Measurements from ENCODE around the gene RERE. TPM values are rescaled to one million over a fixed set of nuclear protein-coding genes. Genes with fewer than 3 reads are reported as not detected.

Gene RERE
- total RNA-seq, 4 donors from 2014 or later, result 118 to 244 (median 131) TPM

GRCh38 chr1:8438489-8438888 lies 379.0 kb downstream of the RERE start:
- Histone ChIP-seq H3K9me3 (no peaks in the 10 kb centered on the region), H3K4me3 (replicated peaks in 1 of 3) (no peak overlapping the region), H3K4me1 (peaks cover 32 to 36% of the 10 kb centered on the region in 2 donors), H3K36me3 (no peaks in the 10 kb centered on the region), H3K27ac (peak overlapping the region in 1 of 3 donors; percentile 25), H3K27me3 (no peaks in the 10 kb centered on the region)
- TF ChIP-seq CTCF (IDR thresholded peaks at IDR 0.05), result no peak
- no peak for TF ChIP-seq POLR2A (IDR thresholded peaks at IDR 0.05)
- WGBS, 2 donors, result 75 to 89% methylated on average over 4 of the region's 4 CpGs
- intact Hi-C loops (cut with DNase I), result no loop called here
- DNase-seq, result no peak

GRCh38 chr1:8437347-8437746 lies 380.1 kb downstream of the RERE start:
- TF ChIP-seq POLR2A (IDR thresholded peaks at IDR 0.05) (no peak), CTCF (IDR thresholded peaks at IDR 0.05) (no peak)
- intact Hi-C loops (cut with DNase I), result no loop called here
- H3K27ac ChIP-seq, result no peak overlapping the region
- H3K4me3 ChIP-seq (replicated peaks in 1 of 3), result no peak overlapping the region
- WGBS, 2 donors, result 95 to 96% methylated on average over 4 of the region's 4 CpGs
- DNase-seq, result no peak
- no peaks in the 10 kb centered on the region for H3K36me3 ChIP-seq
- H3K27me3 ChIP-seq, result no peaks in the 10 kb centered on the region
- H3K9me3 ChIP-seq, result no peaks in the 10 kb centered on the region
- H3K4me1 ChIP-seq, result peaks cover 34 to 39% of the 10 kb centered on the region in 2 donors

- intact Hi-C loops (cut with DNase I), result no loop called here
- no peaks in the 10 kb centered on the region for H3K27me3 ChIP-seq
- TF ChIP-seq POLR2A (IDR thresholded peaks at IDR 0.05), result no peak
- TF ChIP-seq CTCF (IDR thresholded peaks at IDR 0.05), result no peak
- 55 to 56% methylated on average over 3 of the region's 3 CpGs for WGBS, 2 donors
- no peak overlapping the region for H3K4me3 ChIP-seq (replicated peaks in 1 of 3)
- peaks cover 40 to 47% of the 10 kb centered on the region in 2 donors for H3K4me1 ChIP-seq
- peak overlapping the region in 2 of 3 donors; percentile 51 to 71 for H3K27ac ChIP-seq
- DNase-seq, result peak in 1 of 2 donors; percentile 33
- H3K36me3 ChIP-seq, result no peaks in the 10 kb centered on the region
- no peaks in the 10 kb centered on the region for H3K9me3 ChIP-seq
These were observed 381.8 kb downstream of the RERE start for GRCh38 chr1:8435569-8436071.

GRCh38 chr1:8434101-8434500 lies 383.3 kb downstream of the RERE start:
- Histone ChIP-seq H3K27ac (no peak overlapping the region), H3K4me3 (replicated peaks in 1 of 3) (no peak overlapping the region), H3K9me3 (no peaks in the 10 kb centered on the region), H3K36me3 (no peaks in the 10 kb centered on the region), H3K27me3 (no peaks in the 10 kb centered on the region), H3K4me1 (peaks cover 28 to 36% of the 10 kb centered on the region in 2 donors)
- 96 to 97% methylated on average over 4 of the region's 4 CpGs for WGBS, 2 donors
- intact Hi-C loops (cut with DNase I), result no loop called here
- DNase-seq, result no peak
- no peak for TF ChIP-seq CTCF (IDR thresholded peaks at IDR 0.05)
- TF ChIP-seq POLR2A (IDR thresholded peaks at IDR 0.05), result no peak

GRCh38 chr1:8431784-8432183 lies 385.7 kb downstream of the RERE start:
- intact Hi-C loops (cut with DNase I), result no loop called here
- no peaks in the 10 kb centered on the region for H3K9me3 ChIP-seq
- no peaks in the 10 kb centered on the region for H3K36me3 ChIP-seq
- 85 to 91% methylated on average over 7 of the region's 7 CpGs for WGBS, 2 donors
- H3K27ac ChIP-seq, result no peak overlapping the region
- H3K4me3 ChIP-seq (replicated peaks in 1 of 3), result no peak overlapping the region
- H3K27me3 ChIP-seq, result no peaks in the 10 kb centered on the region
- DNase-seq, result no peak
- peaks cover 19 to 33% of the 10 kb centered on the region in 2 donors for H3K4me1 ChIP-seq
- TF ChIP-seq POLR2A (IDR thresholded peaks at IDR 0.05), result no peak
- TF ChIP-seq CTCF (IDR thresholded peaks at IDR 0.05), result no peak

All from thyroid gland (tissue), 4 donors.